ENCODE data around the gene CDH18.

The CDH18 gene

GRCh38 chr5:19940192-19940591, 47.8 kb downstream of the CDH18 start:
- DNase-seq = no peak
- in situ Hi-C loops (cut with HindIII; ENCODE audit: low pct_ligation_motif_present, low pct_unique_long_range_greater_than_20kb, low sequenced_read_pairs) = no loop called here

GRCh38 chr5:19930451-19930850, 57.5 kb downstream of the CDH18 start:
- DNase-seq = no peak
- in situ Hi-C loops (cut with HindIII; ENCODE audit: low pct_ligation_motif_present, low pct_unique_long_range_greater_than_20kb, low sequenced_read_pairs) = no loop called here

- DNase-seq = peak; percentile 70
- in situ Hi-C loops (cut with HindIII; ENCODE audit: low pct_ligation_motif_present, low pct_unique_long_range_greater_than_20kb, low sequenced_read_pairs) = no loop called here
Observed at GRCh38 chr5:19928562-19929421, 59.2 kb downstream of the CDH18 start.

- in situ Hi-C loops (cut with HindIII; ENCODE audit: low pct_ligation_motif_present, low pct_unique_long_range_greater_than_20kb, low sequenced_read_pairs) = no loop called here
Observed at GRCh38 chr5:19927919-19928318, 60.1 kb downstream of the CDH18 start.

GRCh38 chr5:19927170-19927569, 60.8 kb downstream of the CDH18 start:
- no peak for DNase-seq
- in situ Hi-C loops (cut with HindIII; ENCODE audit: low pct_ligation_motif_present, low pct_unique_long_range_greater_than_20kb, low sequenced_read_pairs) = no loop called here

More at GRCh38 chr5:19927919-19928318, 60.1 kb downstream of the CDH18 start:
- DNase-seq = no peak

GRCh38 chr5:19923742-19924141, 64.3 kb downstream of the CDH18 start:
- in situ Hi-C loops (cut with HindIII; ENCODE audit: low pct_ligation_motif_present, low pct_unique_long_range_greater_than_20kb, low sequenced_read_pairs) = no loop called here

GRCh38 chr5:19920761-19921160, 67.2 kb downstream of the CDH18 start:
- in situ Hi-C loops (cut with HindIII; ENCODE audit: low pct_ligation_motif_present, low pct_unique_long_range_greater_than_20kb, low sequenced_read_pairs) = no loop called here
- no peak for DNase-seq

More at GRCh38 chr5:19923742-19924141, 64.3 kb downstream of the CDH18 start:
- no peak for DNase-seq

GRCh38 chr5:19918780-19919179, 69.2 kb downstream of the CDH18 start:
- in situ Hi-C loops (cut with HindIII; ENCODE audit: low pct_ligation_motif_present, low pct_unique_long_range_greater_than_20kb, low sequenced_read_pairs) = no loop called here

GRCh38 chr5:19917588-19918122, 70.3 kb downstream of the CDH18 start:
- in situ Hi-C loops (cut with HindIII; ENCODE audit: low pct_ligation_motif_present, low pct_unique_long_range_greater_than_20kb, low sequenced_read_pairs) = no loop called here
- DNase-seq = no peak

More at GRCh38 chr5:19918780-19919179, 69.2 kb downstream of the CDH18 start:
- no peak for DNase-seq

- in situ Hi-C loops (cut with HindIII; ENCODE audit: low pct_ligation_motif_present, low pct_unique_long_range_greater_than_20kb, low sequenced_read_pairs) = no loop called here
- no peak for DNase-seq
Observed at GRCh38 chr5:19910136-19910535, 77.9 kb downstream of the CDH18 start.

GRCh38 chr5:19904766-19905165, 83.2 kb downstream of the CDH18 start:
- no peak for DNase-seq
- in situ Hi-C loops (cut with HindIII; ENCODE audit: low pct_ligation_motif_present, low pct_unique_long_range_greater_than_20kb, low sequenced_read_pairs) = no loop called here

- no peak for DNase-seq
- in situ Hi-C loops (cut with HindIII; ENCODE audit: low pct_ligation_motif_present, low pct_unique_long_range_greater_than_20kb, low sequenced_read_pairs) = no loop called here
Observed at GRCh38 chr5:19903611-19904010, 84.4 kb downstream of the CDH18 start.

GRCh38 chr5:19902316-19902934, 85.6 kb downstream of the CDH18 start:
- no peak for DNase-seq
- in situ Hi-C loops (cut with HindIII; ENCODE audit: low pct_ligation_motif_present, low pct_unique_long_range_greater_than_20kb, low sequenced_read_pairs) = no loop called here

GRCh38 chr5:19900269-19900668, 87.7 kb downstream of the CDH18 start:
- in situ Hi-C loops (cut with HindIII; ENCODE audit: low pct_ligation_motif_present, low pct_unique_long_range_greater_than_20kb, low sequenced_read_pairs) = no loop called here
- no peak for DNase-seq

GRCh38 chr5:19891658-19892057, 96.3 kb downstream of the CDH18 start:
- DNase-seq = no peak
- in situ Hi-C loops (cut with HindIII; ENCODE audit: low pct_ligation_motif_present, low pct_unique_long_range_greater_than_20kb, low sequenced_read_pairs) = no loop called here

GRCh38 chr5:19886123-19886917, 101.7 kb downstream of the CDH18 start:
- peak; percentile 53 for DNase-seq
- in situ Hi-C loops (cut with HindIII; ENCODE audit: low pct_ligation_motif_present, low pct_unique_long_range_greater_than_20kb, low sequenced_read_pairs) = no loop called here

- in situ Hi-C loops (cut with HindIII; ENCODE audit: low pct_ligation_motif_present, low pct_unique_long_range_greater_than_20kb, low sequenced_read_pairs) = no loop called here
- DNase-seq = no peak
Observed at GRCh38 chr5:19885040-19885824, 102.8 kb downstream of the CDH18 start.

GRCh38 chr5:19880859-19881436, 107.1 kb downstream of the CDH18 start:
- DNase-seq = no peak

More at GRCh38 chr5:19880859-19881436, 107.1 kb downstream of the CDH18 start:
- in situ Hi-C loops (cut with HindIII; ENCODE audit: low pct_ligation_motif_present, low pct_unique_long_range_greater_than_20kb, low sequenced_read_pairs) = no loop called here

Data from ACHN (cell line).